Hepatocyte (in vitro differentiated cells): ENCODE measurements around the gene ITK.

Source experiments
- EZH2 ChIP-seq: fragments of 200-600 bp; sonication (generic); IDR thresholded peaks from 2 replicates; pipeline ENCODE4 v1.6.1; 2016; ENCODE audit warnings: antibody characterized with exemption, mild to moderate bottlenecking, borderline replicate concordance
- EZH2phosphoT487 ChIP-seq: fragments of 200-600 bp; sonication (generic); IDR thresholded peaks from one replicate; pipeline ENCODE4 v1.6.1; 2018; ENCODE audit warnings: antibody characterized with exemption, mild to moderate bottlenecking, low read depth, moderate library complexity; ENCODE audit not compliant: unreplicated experiment, severe bottlenecking
- TF ChIP-seq, protein P1 (sequence below): fragments of 200-600 bp; sonication (generic); IDR thresholded peaks from 2 replicates; pipeline ENCODE4 v1.5.1; 2016; ENCODE audit warnings: antibody characterized with exemption, mild to moderate bottlenecking; ENCODE audit not compliant: poor library complexity

- TF ChIP-seq, protein P1, sequence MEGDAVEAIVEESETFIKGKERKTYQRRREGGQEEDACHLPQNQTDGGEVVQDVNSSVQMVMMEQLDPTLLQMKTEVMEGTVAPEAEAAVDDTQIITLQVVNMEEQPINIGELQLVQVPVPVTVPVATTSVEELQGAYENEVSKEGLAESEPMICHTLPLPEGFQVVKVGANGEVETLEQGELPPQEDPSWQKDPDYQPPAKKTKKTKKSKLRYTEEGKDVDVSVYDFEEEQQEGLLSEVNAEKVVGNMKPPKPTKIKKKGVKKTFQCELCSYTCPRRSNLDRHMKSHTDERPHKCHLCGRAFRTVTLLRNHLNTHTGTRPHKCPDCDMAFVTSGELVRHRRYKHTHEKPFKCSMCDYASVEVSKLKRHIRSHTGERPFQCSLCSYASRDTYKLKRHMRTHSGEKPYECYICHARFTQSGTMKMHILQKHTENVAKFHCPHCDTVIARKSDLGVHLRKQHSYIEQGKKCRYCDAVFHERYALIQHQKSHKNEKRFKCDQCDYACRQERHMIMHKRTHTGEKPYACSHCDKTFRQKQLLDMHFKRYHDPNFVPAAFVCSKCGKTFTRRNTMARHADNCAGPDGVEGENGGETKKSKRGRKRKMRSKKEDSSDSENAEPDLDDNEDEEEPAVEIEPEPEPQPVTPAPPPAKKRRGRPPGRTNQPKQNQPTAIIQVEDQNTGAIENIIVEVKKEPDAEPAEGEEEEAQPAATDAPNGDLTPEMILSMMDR = no peak
- TF ChIP-seq EZH2 (no peak), EZH2phosphoT487 (no peak)
These were observed 94.8 kb downstream of the ITK start for GRCh38 chr5:157275403-157275802.
